ENCODE data around the gene CERS6.

Gene CERS6

GRCh38 chr2:168574856-168575630 is 119.0 kb downstream of the CERS6 start:
- no peak for DNase-seq

- no peak for DNase-seq
Measured at GRCh38 chr2:168577885-168578284, 121.8 kb downstream of the CERS6 start.

GRCh38 chr2:168583064-168583709 is 127.1 kb downstream of the CERS6 start:
- no peak for DNase-seq

- no peak for DNase-seq
Measured at GRCh38 chr2:168583710-168584521, 127.8 kb downstream of the CERS6 start.

- DNase-seq: no peak
Measured at GRCh38 chr2:168584911-168585310, 128.8 kb downstream of the CERS6 start.

GRCh38 chr2:168585700-168586099 is 129.6 kb downstream of the CERS6 start:
- DNase-seq: no peak

GRCh38 chr2:168587307-168587706 is 131.2 kb downstream of the CERS6 start:
- no peak for DNase-seq

- no peak for DNase-seq
Measured at GRCh38 chr2:168589236-168590211, 133.5 kb downstream of the CERS6 start.

- DNase-seq: no peak
Measured at GRCh38 chr2:168592181-168592831, 136.2 kb downstream of the CERS6 start.

- DNase-seq: no peak
Measured at GRCh38 chr2:168593713-168594112, 137.6 kb downstream of the CERS6 start.

GRCh38 chr2:168594778-168595177 is 138.7 kb downstream of the CERS6 start:
- no peak for DNase-seq

- no peak for DNase-seq
Measured at GRCh38 chr2:168596881-168597655, 141.0 kb downstream of the CERS6 start.

GRCh38 chr2:168599738-168600137 is 143.7 kb downstream of the CERS6 start:
- no peak for DNase-seq

GRCh38 chr2:168600949-168601348 is 144.9 kb downstream of the CERS6 start:
- no peak for DNase-seq

GRCh38 chr2:168601741-168602140 is 145.7 kb downstream of the CERS6 start:
- no peak for DNase-seq

GRCh38 chr2:168602379-168602778 is 146.3 kb downstream of the CERS6 start:
- DNase-seq: no peak

GRCh38 chr2:168602846-168603401 is 146.9 kb downstream of the CERS6 start:
- no peak for DNase-seq

GRCh38 chr2:168603439-168603961 is 147.4 kb downstream of the CERS6 start:
- DNase-seq: no peak

- DNase-seq: no peak
Measured at GRCh38 chr2:168604252-168604651, 148.2 kb downstream of the CERS6 start.

GRCh38 chr2:168607992-168608391 is 151.9 kb downstream of the CERS6 start:
- DNase-seq: no peak

All from CD4-positive, alpha-beta T cell treated with Interleukin-12 subunit alpha and Interleukin-12 subunit beta, for 1 hour (primary cell).